K562 (cell line): ENCODE measurements around the gene MC1R. TPM values are rescaled to one million over a fixed set of nuclear protein-coding genes. Genes with fewer than 3 reads are reported as not detected.

Experiments used
- C11orf30 ChIP-seq: fragments of 450-650 bp; IDR thresholded peaks from 2 replicates; pipeline ENCODE4 v1.6.1; 2016; ENCODE audit warnings: low read depth, mild to moderate bottlenecking
- CTBP1 ChIP-seq: fragments of 450-650 bp; IDR thresholded peaks from 2 replicates; pipeline ENCODE4 v1.6.1; 2016; ENCODE audit warnings: borderline replicate concordance
- HDAC2 ChIP-seq: fragments of 450-650 bp; IDR thresholded peaks from 2 replicates; pipeline ENCODE4 v1.6.1; 2016; ENCODE audit warnings: mild to moderate bottlenecking
- KAT7 ChIP-seq: sonication (generic); formaldehyde crosslinking; IDR thresholded peaks from 2 replicates; pipeline ENCODE4 v1.8.0; 2022; ENCODE audit warnings: missing genetic modification reagents, mild to moderate bottlenecking, borderline replicate concordance
- KAT8 ChIP-seq: fragments of 450-650 bp; IDR thresholded peaks from 2 replicates; pipeline ENCODE4 v1.6.1; 2016; ENCODE audit warnings: low read depth, mild to moderate bottlenecking
- MCM2 ChIP-seq: fragments of 450-650 bp; IDR thresholded peaks from 2 replicates; pipeline ENCODE4 v1.6.1; 2017; ENCODE audit warnings: low read depth, mild to moderate bottlenecking
- NFATC3 ChIP-seq: fragments of 450-650 bp; IDR thresholded peaks from 2 replicates; pipeline ENCODE4 v1.6.1; 2017; ENCODE audit warnings: mild to moderate bottlenecking
- POLR2AphosphoS5 ChIP-seq: IDR thresholded peaks from 2 replicates; pipeline ENCODE4 v1.6.1; 2011; ENCODE audit warnings: mild to moderate bottlenecking, low read depth, low read length, moderate library complexity; ENCODE audit not compliant: control insufficient read depth, insufficient read depth
- U2AF1 ChIP-seq: fragments of 200-400 bp; formaldehyde crosslinking; optimal IDR thresholded peaks from 2 replicates; pipeline ENCODE3; 2017; ENCODE audit warnings: mild to moderate bottlenecking, low read depth, low read length, moderate library complexity
- ZKSCAN8 ChIP-seq: fragments of 200-800 bp; sonication (Bioruptor generic); IDR thresholded peaks from 2 replicates; pipeline ENCODE4 v1.6.1; 2016; ENCODE audit warnings: missing genetic modification characterization, missing compliant biosample characterization
- ZNF124 ChIP-seq: sonication (generic); formaldehyde crosslinking; IDR thresholded peaks from 2 replicates; pipeline ENCODE4 v1.8.1; 2022; ENCODE audit warnings: missing genetic modification reagents
- polyA plus RNA-seq, 8 experiments: library from polyadenylated mRNA; depleted of rRNA in 4 of 8; stranded (reverse) in 5 of 8; unstranded in 3 of 8; fragments of >200 nt; fragmentation: Nextera tagmentation in 2 of 8; fragmentation: Illumina TruSeq in 1 of 8; extraction: Ambion mirVana in 2 of 8; extraction: Trizol in 1 of 8; gene quantifications; 2 replicates each; pipeline versions ENCODE4 v1.2.1 to v1.2.3, GENCODE V29; 2011 to 2014; ENCODE audit warnings: inconsistent platforms in 1 of 8, missing spikeins in 1 of 8
- total RNA-seq, 7 experiments: library from RNA; depleted of rRNA in 6 of 7; stranded (reverse); fragments of >200 nt in 6 of 7; fragmentation: Illumina TruSeq in 2 of 7; extraction: Trizol in 2 of 7; gene quantifications; 2 replicates each; pipeline versions ENCODE4 v1.2.1 to v1.2.3, GENCODE V29; 2011 to 2021; ENCODE audit warnings: low replicate concordance in 1 of 7
- TF ChIP-seq, protein P1 (sequence below): fragments of 250-450 bp; sonication (Bioruptor Pico); IDR thresholded peaks from 2 replicates; pipeline ENCODE4 v1.8.0; 2021; ENCODE audit warnings: borderline replicate concordance, mild to moderate bottlenecking, moderate library complexity; ENCODE audit not compliant: poor library complexity, severe bottlenecking
- TF ChIP-seq, protein P2 (sequence below): IDR thresholded peaks from 2 replicates; pipeline ENCODE4 v1.6.1; 2016; ENCODE audit warnings: missing genetic modification characterization, missing compliant biosample characterization
- TF ChIP-seq, protein P3 (sequence below), 2 experiments: fragments of 200-800 bp in 1 of 2; sonication (Bioruptor generic) in 1 of 2; sonication (generic) in 1 of 2; formaldehyde crosslinking in 1 of 2; IDR thresholded peaks in 1 of 2; conservative IDR thresholded peaks in 1 of 2; 2 replicates each; pipeline versions ENCODE4 v1.5.0 to v1.6.1; 2016 to 2020; ENCODE audit warnings: missing compliant biosample characterization in 1 of 2, missing genetic modification characterization in 1 of 2, missing genetic modification reagents in 1 of 2
- TF ChIP-seq, protein P4 (sequence below), 3 experiments: IDR thresholded peaks in 2 of 3; conservative IDR thresholded peaks in 1 of 3; 2 replicates each; pipeline ENCODE4 v1.5.1; 2011 to 2012; ENCODE audit warnings: low read length in 3 of 3, mild to moderate bottlenecking in 3 of 3, control low read depth in 2 of 3, improper control_type of control experiment in 1 of 3, inconsistent platforms in 1 of 3, low read depth in 1 of 3, mixed read lengths in 1 of 3, moderate library complexity in 1 of 3; ENCODE audit not compliant: insufficient read depth in 2 of 3
- TF ChIP-seq, protein P5 (sequence below): sonication (generic); formaldehyde crosslinking; IDR thresholded peaks from 2 replicates; pipeline ENCODE4 v1.8.1; 2023; ENCODE audit warnings: missing genetic modification reagents, mild to moderate bottlenecking, borderline replicate concordance

MC1R gene
- total and polyA plus RNA-seq, 9 of the 15 experiments (the other 6 are each of a cell fraction or from before 2014, with no cell fraction given), result 0.14 to 5.3 (median 2.5) TPM; not detected in 1

DNA sequence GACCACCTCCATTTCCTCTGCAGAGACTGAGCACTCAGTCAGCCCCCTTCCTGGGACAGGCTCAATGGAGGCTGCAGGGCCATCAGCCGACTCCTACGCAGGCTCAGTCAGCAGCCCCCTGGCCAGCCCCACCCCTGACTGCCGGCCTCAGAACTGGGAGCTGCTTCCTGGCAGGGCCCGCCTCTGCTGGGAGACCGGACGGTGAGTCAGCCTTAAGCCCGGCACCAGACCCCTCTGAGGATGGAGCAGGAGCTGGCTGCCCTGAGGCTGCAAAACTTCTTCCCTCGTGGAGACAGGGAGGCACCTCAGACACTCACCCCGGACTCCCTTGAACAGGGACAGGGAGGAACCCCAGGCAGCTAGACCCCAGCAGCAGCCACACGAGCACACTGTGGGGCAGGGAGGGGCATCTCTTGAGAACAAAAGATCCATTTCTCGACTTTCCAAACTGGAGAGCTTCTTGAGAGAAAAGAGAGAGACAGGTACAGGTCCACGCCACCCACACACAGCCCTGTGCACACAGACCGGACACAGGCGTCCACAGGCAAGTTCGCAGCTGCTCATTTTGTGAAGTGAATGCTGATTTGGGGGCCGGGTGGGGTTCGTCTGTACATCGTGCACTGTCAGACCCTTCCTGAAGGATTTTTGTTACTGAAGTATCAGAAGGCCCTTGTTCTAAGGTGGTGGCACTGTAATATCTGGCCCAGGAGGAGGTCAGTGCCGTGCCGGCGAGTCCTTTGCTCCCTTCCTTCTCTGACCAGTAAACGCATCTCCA lies 3.2 kb downstream of the MC1R start (continued):
- TF ChIP-seq, protein P1, sequence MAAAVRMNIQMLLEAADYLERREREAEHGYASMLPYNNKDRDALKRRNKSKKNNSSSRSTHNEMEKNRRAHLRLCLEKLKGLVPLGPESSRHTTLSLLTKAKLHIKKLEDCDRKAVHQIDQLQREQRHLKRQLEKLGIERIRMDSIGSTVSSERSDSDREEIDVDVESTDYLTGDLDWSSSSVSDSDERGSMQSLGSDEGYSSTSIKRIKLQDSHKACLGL (CRISPR knock-in tag), result no peak
- TF ChIP-seq CTBP1, result peak; percentile 63
- no peak for TF ChIP-seq KAT8
- TF ChIP-seq, protein P2, sequence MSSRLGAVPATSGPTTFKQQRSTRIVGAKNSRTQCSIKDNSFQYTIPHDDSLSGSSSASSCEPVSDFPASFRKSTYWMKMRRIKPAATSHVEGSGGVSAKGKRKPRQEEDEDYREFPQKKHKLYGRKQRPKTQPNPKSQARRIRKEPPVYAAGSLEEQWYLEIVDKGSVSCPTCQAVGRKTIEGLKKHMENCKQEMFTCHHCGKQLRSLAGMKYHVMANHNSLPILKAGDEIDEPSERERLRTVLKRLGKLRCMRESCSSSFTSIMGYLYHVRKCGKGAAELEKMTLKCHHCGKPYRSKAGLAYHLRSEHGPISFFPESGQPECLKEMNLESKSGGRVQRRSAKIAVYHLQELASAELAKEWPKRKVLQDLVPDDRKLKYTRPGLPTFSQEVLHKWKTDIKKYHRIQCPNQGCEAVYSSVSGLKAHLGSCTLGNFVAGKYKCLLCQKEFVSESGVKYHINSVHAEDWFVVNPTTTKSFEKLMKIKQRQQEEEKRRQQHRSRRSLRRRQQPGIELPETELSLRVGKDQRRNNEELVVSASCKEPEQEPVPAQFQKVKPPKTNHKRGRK (tag), result no peak
- no peak; the same call in 1 of the 2 replicates for TF ChIP-seq KAT7 (CRISPR knock-in tag)
- no peak for TF ChIP-seq MCM2
- no peak for TF ChIP-seq HDAC2
- TF ChIP-seq, protein P3, sequence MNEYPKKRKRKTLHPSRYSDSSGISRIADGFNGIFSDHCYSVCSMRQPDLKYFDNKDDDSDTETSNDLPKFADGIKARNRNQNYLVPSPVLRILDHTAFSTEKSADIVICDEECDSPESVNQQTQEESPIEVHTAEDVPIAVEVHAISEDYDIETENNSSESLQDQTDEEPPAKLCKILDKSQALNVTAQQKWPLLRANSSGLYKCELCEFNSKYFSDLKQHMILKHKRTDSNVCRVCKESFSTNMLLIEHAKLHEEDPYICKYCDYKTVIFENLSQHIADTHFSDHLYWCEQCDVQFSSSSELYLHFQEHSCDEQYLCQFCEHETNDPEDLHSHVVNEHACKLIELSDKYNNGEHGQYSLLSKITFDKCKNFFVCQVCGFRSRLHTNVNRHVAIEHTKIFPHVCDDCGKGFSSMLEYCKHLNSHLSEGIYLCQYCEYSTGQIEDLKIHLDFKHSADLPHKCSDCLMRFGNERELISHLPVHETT (CRISPR knock-in tag; conservative IDR thresholded peaks at IDR 0.05 in 1 of 2, IDR thresholded peaks at IDR 0.05 in 1 of 2), result 0 out of 4 replicates have a peak, but pooled peaks of 1 of the 2 experiments have one; percentile 37
- no peak for TF ChIP-seq ZNF124 (CRISPR knock-in tag)
- TF ChIP-seq, protein P4, sequence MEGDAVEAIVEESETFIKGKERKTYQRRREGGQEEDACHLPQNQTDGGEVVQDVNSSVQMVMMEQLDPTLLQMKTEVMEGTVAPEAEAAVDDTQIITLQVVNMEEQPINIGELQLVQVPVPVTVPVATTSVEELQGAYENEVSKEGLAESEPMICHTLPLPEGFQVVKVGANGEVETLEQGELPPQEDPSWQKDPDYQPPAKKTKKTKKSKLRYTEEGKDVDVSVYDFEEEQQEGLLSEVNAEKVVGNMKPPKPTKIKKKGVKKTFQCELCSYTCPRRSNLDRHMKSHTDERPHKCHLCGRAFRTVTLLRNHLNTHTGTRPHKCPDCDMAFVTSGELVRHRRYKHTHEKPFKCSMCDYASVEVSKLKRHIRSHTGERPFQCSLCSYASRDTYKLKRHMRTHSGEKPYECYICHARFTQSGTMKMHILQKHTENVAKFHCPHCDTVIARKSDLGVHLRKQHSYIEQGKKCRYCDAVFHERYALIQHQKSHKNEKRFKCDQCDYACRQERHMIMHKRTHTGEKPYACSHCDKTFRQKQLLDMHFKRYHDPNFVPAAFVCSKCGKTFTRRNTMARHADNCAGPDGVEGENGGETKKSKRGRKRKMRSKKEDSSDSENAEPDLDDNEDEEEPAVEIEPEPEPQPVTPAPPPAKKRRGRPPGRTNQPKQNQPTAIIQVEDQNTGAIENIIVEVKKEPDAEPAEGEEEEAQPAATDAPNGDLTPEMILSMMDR (IDR thresholded peaks at IDR 0.05 in 2 of 3, conservative IDR thresholded peaks at IDR 0.05 in 1 of 3; ENCODE audit: insufficient read depth in 2 of 3, low read depth in 1 of 3, low read length in 3 of 3), result no peak
- no peak for TF ChIP-seq U2AF1
- peak; percentile 71; the same call in 1 of the 2 replicates for TF ChIP-seq C11orf30
- no peak for TF ChIP-seq NFATC3
- no peak for TF ChIP-seq ZKSCAN8 (CRISPR knock-in tag)
- TF ChIP-seq, protein P5, sequence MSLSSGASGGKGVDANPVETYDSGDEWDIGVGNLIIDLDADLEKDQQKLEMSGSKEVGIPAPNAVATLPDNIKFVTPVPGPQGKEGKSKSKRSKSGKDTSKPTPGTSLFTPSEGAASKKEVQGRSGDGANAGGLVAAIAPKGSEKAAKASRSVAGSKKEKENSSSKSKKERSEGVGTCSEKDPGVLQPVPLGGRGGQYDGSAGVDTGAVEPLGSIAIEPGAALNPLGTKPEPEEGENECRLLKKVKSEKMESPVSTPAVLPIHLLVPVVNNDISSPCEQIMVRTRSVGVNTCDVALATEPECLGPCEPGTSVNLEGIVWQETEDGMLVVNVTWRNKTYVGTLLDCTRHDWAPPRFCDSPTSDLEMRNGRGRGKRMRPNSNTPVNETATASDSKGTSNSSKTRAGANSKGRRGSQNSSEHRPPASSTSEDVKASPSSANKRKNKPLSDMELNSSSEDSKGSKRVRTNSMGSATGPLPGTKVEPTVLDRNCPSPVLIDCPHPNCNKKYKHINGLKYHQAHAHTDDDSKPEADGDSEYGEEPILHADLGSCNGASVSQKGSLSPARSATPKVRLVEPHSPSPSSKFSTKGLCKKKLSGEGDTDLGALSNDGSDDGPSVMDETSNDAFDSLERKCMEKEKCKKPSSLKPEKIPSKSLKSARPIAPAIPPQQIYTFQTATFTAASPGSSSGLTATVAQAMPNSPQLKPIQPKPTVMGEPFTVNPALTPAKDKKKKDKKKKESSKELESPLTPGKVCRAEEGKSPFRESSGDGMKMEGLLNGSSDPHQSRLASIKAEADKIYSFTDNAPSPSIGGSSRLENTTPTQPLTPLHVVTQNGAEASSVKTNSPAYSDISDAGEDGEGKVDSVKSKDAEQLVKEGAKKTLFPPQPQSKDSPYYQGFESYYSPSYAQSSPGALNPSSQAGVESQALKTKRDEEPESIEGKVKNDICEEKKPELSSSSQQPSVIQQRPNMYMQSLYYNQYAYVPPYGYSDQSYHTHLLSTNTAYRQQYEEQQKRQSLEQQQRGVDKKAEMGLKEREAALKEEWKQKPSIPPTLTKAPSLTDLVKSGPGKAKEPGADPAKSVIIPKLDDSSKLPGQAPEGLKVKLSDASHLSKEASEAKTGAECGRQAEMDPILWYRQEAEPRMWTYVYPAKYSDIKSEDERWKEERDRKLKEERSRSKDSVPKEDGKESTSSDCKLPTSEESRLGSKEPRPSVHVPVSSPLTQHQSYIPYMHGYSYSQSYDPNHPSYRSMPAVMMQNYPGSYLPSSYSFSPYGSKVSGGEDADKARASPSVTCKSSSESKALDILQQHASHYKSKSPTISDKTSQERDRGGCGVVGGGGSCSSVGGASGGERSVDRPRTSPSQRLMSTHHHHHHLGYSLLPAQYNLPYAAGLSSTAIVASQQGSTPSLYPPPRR, result no peak
- peak; percentile 71; the same call in 1 of the 2 replicates for TF ChIP-seq POLR2AphosphoS5
